Right lung (tissue), 5 donors: ENCODE results near the gene BABAM2. TPM values are rescaled to one million over a fixed set of nuclear protein-coding genes. Genes with fewer than 3 reads are reported as not detected.

Experiments used
- DNase-seq, 2 donors: peaks; one replicate each; pipeline ENCODE4 v3.0.0-alpha.2; 2013
- polyA plus RNA-seq, 5 donors: library from polyadenylated mRNA; unstranded; fragments of 120-200 nt; gene quantifications; one replicate each; pipeline versions ENCODE4 v1.2.1 to v1.2.3, GENCODE V29; 2013; ENCODE audit warnings: inconsistent platforms in 1 of 5, low replicate concordance in 1 of 5; ENCODE audit not compliant: insufficient read length in 5 of 5, insufficient read depth in 1 of 5

The BABAM2 gene
- polyA plus RNA-seq, 5 donors = 26.9 to 29.0 (median 27.3) TPM

GRCh38 chr2:28161466-28161865 is 270.9 kb downstream of the BABAM2 start:
- no peak for DNase-seq

DNA sequence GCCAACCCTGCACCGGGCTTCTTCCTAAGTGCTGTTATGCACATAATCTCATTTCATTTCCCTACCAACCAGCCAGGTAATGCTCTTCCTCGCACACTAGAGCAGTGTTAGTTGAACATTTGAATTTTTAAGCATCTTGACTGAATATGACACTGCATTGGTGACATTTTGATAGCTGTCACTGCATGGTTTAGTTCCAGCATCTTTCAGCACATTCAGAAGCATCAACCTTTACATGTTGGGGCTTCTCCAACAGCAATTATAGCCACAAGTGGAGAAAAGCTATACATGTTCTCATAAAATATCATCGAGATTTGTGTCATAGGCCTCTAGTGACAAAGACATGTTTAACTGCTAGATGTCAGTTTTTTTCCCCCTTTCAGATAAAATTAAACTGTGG is 272.0 kb downstream of the BABAM2 start:
- DNase-seq = no peak

DNA sequence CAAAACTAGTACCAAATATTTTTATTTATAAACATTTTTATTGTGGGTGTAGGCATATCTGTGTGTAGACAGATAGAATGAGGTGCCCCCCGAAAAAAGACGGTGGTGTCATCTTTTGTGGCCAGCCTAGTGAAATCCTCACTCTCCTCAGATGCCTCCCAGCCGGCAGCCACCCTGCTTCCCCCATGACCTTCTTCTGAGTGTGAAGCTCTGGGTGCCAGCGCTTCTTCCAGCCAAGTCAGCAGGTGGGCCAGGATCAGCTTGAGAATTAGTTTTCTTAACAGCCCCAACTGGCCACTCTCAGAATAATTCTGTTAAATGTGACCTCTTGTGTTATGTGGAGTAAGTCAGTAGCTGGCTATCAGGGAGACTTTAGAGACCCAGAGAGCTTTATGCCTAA is 272.5 kb downstream of the BABAM2 start:
- DNase-seq = no peak

DNA sequence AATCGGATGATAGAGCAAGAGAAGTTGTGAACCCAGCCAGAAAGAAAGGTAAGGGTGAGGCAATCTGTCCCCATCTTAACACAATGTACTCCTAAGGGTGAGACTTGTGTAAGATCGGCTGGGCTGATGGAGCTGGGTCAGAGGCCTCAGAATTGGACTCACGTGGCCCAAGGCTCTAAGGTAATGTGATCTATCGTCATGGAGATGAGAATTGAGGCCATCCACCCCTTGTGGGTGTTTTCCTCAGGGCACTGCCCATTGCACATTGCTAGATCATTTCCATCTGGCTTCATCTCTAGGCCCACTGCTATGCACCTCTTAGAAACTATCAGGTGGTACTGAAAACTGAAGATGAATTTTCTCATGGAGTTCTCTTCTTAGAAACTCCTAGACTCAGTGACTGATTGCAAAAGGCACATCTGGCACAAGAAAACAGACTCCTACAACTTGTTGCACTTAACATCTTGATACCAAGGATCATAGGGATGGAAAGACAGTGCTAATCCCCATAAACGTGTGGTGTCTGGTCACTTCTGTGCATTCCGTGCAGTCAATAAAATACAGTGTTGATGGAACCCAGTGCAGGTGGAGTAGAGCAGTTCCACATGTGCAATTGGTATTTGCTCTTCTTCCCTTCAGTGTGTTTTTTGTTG is 273.2 kb downstream of the BABAM2 start:
- no peak for DNase-seq

DNA sequence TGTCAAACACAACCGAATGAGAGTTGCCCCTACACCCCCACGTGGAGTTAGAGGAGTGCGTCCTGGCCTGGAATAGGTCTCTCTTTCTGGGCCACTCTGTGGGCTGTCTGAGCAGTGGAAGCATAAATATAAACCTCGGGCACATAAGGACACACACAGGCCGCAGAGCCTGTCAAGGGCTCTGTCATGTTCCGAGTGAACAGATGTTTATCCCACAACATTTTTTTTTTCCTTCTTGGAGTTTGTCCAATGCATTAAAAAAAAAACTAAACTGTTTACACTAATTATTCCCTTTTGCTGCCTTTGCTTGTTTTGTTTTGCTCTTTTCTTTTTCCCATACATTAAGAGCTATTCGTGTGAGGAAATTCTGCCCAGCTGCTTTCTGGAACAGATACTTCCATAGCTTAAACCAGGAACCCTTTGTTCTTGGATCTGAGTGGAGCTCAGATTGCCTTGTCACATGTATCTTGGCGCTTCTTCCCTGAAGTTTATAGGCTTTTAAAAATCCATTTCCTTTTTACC is 273.8 kb downstream of the BABAM2 start:
- peak; percentile 92 to 93 for DNase-seq

- DNase-seq = peak; percentile 36 to 42
Observed at GRCh38 chr2:28165087-28165635, 274.6 kb downstream of the BABAM2 start.

GRCh38 chr2:28166956-28167355 is 276.4 kb downstream of the BABAM2 start:
- DNase-seq = no peak

GRCh38 chr2:28168376-28168775 is 277.8 kb downstream of the BABAM2 start:
- no peak for DNase-seq

DNA sequence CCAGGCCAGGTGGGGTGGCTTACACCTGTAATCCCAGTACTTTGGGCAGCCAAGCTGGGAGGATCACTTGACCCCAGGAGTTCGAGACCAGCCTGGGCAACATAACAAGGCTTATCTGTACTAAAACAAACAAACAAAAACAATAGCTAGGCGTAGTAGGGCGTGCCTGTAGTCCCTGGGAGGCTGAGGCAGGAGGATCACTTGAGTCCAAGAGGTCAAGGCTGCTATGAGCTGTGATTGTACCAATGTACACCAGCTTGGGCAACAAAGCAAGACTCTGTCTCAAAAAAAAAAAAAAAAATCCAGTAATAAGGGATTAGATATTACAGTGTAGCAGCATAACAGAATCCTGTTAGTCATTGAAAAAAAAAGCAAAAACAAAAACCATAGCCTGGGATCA is 279.0 kb downstream of the BABAM2 start:
- DNase-seq = no peak

DNA sequence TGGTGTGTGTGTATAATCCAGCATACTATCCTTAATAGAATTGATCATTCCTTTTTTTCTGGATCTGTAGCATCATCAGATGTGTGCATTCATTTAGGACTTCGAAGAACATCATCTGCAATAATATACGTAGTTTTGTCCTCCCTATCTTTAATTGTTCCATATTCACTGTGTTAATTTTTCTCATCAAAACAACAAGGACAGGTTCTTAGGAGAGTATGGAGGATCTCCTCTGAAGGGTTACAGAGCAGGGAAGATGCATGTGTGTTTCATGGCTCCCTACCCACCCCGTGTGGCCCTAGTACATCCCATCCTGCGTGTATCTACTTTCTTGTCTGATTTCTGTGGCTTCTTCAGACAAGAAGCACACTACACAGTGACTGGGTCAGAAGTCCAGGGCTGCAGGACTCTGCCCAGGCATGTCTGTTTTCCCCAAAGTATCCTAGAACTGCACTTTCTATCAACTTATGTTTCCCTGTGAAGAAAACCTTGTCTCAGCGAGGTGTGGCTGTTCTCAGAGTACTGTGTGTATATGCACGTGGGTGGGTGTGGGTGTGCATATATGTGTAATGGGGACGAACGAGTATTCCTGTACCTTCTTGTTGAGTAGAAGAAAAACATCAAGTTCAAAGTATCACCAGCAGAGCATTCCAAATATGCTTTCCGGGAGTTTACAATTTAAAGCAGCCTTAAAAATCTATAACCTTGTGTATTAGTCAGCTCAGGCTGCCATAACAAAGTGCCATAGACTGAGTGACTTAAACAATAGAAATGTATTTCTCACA is 281.8 kb downstream of the BABAM2 start:
- no peak for DNase-seq

GRCh38 chr2:28173377-28173776 is 282.8 kb downstream of the BABAM2 start:
- no peak for DNase-seq

GRCh38 chr2:28174211-28174610 is 283.7 kb downstream of the BABAM2 start:
- DNase-seq = no peak

- no peak for DNase-seq
Observed at GRCh38 chr2:28175028-28175427, 284.5 kb downstream of the BABAM2 start.

GRCh38 chr2:28178946-28179345 is 288.4 kb downstream of the BABAM2 start:
- DNase-seq = no peak

GRCh38 chr2:28181801-28182200 is 291.3 kb downstream of the BABAM2 start:
- DNase-seq = no peak

GRCh38 chr2:28182348-28182747 is 291.8 kb downstream of the BABAM2 start:
- DNase-seq = no peak

DNA sequence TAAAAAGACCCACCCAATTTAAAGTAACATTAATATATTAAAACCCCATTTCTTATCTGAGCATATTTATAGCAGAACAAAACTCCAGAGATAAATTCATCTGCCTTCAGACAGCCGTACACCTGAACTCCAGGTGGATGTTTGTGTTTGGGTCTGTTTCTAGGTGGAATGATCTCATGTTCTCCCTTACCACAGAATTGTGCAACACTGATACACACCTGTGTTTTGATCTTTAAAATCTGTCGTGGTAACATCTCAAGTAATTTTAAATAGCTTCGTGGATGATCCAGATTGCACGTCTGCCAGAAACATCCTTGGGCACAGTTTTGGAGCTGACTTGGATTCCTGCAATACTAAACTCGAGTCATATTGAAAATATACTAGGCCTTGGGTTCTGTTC is 294.6 kb downstream of the BABAM2 start:
- no peak for DNase-seq

DNA sequence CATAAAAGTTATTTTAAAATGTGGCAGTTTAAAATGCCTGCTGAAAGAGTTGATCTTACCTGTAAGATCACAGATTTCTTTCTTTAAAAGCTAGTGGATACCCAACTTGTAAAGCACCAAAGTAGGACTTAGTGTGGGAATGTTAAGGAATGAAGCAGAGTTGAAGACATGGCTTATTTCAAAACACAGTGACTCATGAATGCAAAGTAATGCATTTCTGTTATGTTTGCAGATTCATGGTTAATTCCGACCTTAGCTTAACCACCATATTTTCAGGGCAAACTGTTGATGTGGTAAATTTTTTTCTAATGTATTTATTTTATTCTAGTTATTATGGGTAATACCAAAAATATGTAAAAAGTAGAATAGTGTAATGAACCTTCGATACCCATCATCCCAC is 295.4 kb downstream of the BABAM2 start:
- DNase-seq = no peak

GRCh38 chr2:28187186-28187585 is 296.7 kb downstream of the BABAM2 start:
- no peak for DNase-seq

DNA sequence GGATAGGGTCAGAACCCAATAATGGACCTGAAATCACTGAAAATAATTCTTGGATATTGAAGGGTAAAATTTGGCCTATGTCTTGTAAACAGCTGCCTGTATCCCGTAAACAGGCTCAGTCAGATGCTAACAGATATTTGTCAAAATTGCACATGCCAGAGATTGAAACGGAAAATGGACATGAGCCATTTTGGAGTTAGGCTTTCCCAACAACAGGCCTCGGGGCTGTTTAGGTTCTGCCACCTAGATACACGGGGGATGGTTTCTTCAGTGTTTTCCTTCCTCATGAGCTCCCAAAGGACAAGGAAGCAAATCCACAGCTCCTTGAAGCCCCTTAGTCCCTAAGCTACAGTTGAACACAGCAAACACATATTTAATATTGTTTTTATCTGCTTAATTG is 297.9 kb downstream of the BABAM2 start:
- DNase-seq = no peak

- DNase-seq = peak in 1 of 2 donors; percentile 24
Observed at GRCh38 chr2:28193630-28194403, 303.3 kb downstream of the BABAM2 start.

GRCh38 chr2:28199995-28200679 is 309.6 kb downstream of the BABAM2 start:
- DNase-seq = no peak
